Smooth muscle cell (in vitro differentiated cells): Measurements from ENCODE around the gene CD151. TPM values are rescaled to one million over a fixed set of nuclear protein-coding genes. Genes with fewer than 3 reads are reported as not detected.
A peak's percentile ranks its signal among the peaks of the same experiment; 100 is the strongest.

Experiments
- DNase-seq: peaks from one replicate; lab custom pipeline; 2025; ENCODE audit not compliant: unreplicated experiment; lab: John Stamatoyannopoulos, UW
- H2AFZ ChIP-seq: fragments of 200-600 bp; sonication (generic); 2 replicates; pipeline ENCODE4 v1.6.0; 2016; ENCODE audit warnings: antibody characterized with exemption, low read depth, mild to moderate bottlenecking
- H3F3A ChIP-seq: fragments of 200-600 bp; sonication (generic); 2 replicates; pipeline ENCODE4 v1.6.0; 2017; ENCODE audit warnings: antibody characterized with exemption, low read depth
- H3K27ac ChIP-seq: fragments of 200-600 bp; sonication (generic); 2 replicates; pipeline ENCODE4 v1.5.1; 2016; ENCODE audit warnings: low read depth, mild to moderate bottlenecking
- H3K27me3 ChIP-seq: fragments of 200-600 bp; sonication (generic); 2 replicates; pipeline ENCODE4 v1.6.1; 2016; ENCODE audit warnings: low read depth, mild to moderate bottlenecking
- H3K36me3 ChIP-seq: fragments of 200-600 bp; sonication (generic); 2 replicates; pipeline ENCODE4 v1.5.1; 2016; ENCODE audit warnings: low read depth
- H3K4me1 ChIP-seq: fragments of 200-600 bp; sonication (generic); 2 replicates; pipeline ENCODE4 v1.5.1; 2016; ENCODE audit warnings: low read depth
- H3K4me2 ChIP-seq: fragments of 200-600 bp; sonication (generic); 2 replicates; pipeline ENCODE4 v1.6.0; 2016; ENCODE audit warnings: mild to moderate bottlenecking
- H3K4me3 ChIP-seq: fragments of 200-600 bp; sonication (generic); 2 replicates; pipeline ENCODE4 v1.5.1; 2016; ENCODE audit warnings: mild to moderate bottlenecking
- H3K79me2 ChIP-seq: fragments of 200-600 bp; sonication (generic); 2 replicates; pipeline ENCODE4 v1.6.0; 2016; ENCODE audit warnings: low read depth, mild to moderate bottlenecking
- H3K9ac ChIP-seq: fragments of 200-600 bp; sonication (generic); 2 replicates; pipeline ENCODE4 v1.6.0; 2016; ENCODE audit warnings: low read depth
- H3K9me3 ChIP-seq: fragments of 200-600 bp; sonication (generic); replicated peaks from 2 replicates; pipeline ENCODE4 v1.5.1; 2016; ENCODE audit warnings: low read depth
- H4K20me1 ChIP-seq: fragments of 200-600 bp; sonication (generic); 2 replicates; pipeline ENCODE4 v1.6.0; 2016; ENCODE audit warnings: low read depth
- CTCF ChIP-seq: fragments of 200-600 bp; sonication (generic); IDR thresholded peaks from 2 replicates; pipeline ENCODE4 v1.5.1; 2017; ENCODE audit warnings: borderline replicate concordance, mild to moderate bottlenecking, antibody characterized with exemption; ENCODE audit not compliant: insufficient read depth, poor library complexity, severe bottlenecking
- WGBS: methylation state at CpG from one replicate; pipeline ENCODE4 v1.1.7; 2016; ENCODE audit warnings: low lambda C conversion rate; 5-methylcytosine and 5-hydroxymethylcytosine counted together
- polyA plus RNA-seq: library from polyadenylated mRNA; unstranded; fragments of >200 nt; fragmentation: Nextera tagmentation; extraction: Ambion mirVana; gene quantifications from 2 replicates; pipeline ENCODE4 v1.2.1, GENCODE V29; 2016
- total RNA-seq: library from RNA; depleted of rRNA; stranded (reverse); fragments of >200 nt; gene quantifications from 2 replicates; pipeline ENCODE4 v1.2.3, GENCODE V29; 2014

CD151 gene
- total and polyA plus RNA-seq, 2 experiments from 2014 or later = 256 to 391 TPM

GRCh38 chr11:831118-831864 is 1.5 kb upstream of the CD151 start:
- Histone ChIP-seq H3K9ac (no peak overlapping the region), H3K27me3 (peaks cover 51% of the 10 kb centered on the region), H3F3A (peaks cover 10% of the 10 kb centered on the region), H3K4me2 (peak overlapping the region; percentile 95), H2AFZ (no peak overlapping the region), H3K4me3 (no peak overlapping the region), H3K4me1 (peaks cover 44% of the 10 kb centered on the region), H4K20me1 (peaks cover 57% of the 10 kb centered on the region), H3K36me3 (no peaks in the 10 kb centered on the region), H3K9me3 (no peaks in the 10 kb centered on the region), H3K79me2 (peaks cover 23% of the 10 kb centered on the region), H3K27ac (no peak overlapping the region)
- TF ChIP-seq CTCF = no peak
- WGBS = 43% methylated on average over 30 of the region's 31 CpGs
- no peak for DNase-seq

GRCh38 chr11:831961-832528 is 707 bp upstream of the CD151 start:
- peaks cover 44% of the 10 kb centered on the region for H3K4me1 ChIP-seq
- H3K9ac ChIP-seq = peak overlapping the region; percentile 28
- H3F3A ChIP-seq = peaks cover 10% of the 10 kb centered on the region
- no peak overlapping the region for H3K27ac ChIP-seq
- H4K20me1 ChIP-seq = peaks cover 65% of the 10 kb centered on the region
- no peaks in the 10 kb centered on the region for H3K36me3 ChIP-seq
- no peaks in the 10 kb centered on the region for H3K9me3 ChIP-seq
- H3K4me3 ChIP-seq = peak overlapping the region; percentile 73
- H3K79me2 ChIP-seq = peaks cover 28% of the 10 kb centered on the region
- no peak overlapping the region for H2AFZ ChIP-seq
- 61% methylated on average over 22 of the region's 23 CpGs for WGBS
- no peak for DNase-seq
- TF ChIP-seq CTCF = no peak
- peak overlapping the region; percentile 95 for H3K4me2 ChIP-seq
- peaks cover 43% of the 10 kb centered on the region for H3K27me3 ChIP-seq

- Histone ChIP-seq H3K9me3 (no peaks in the 10 kb centered on the region), H2AFZ (no peak overlapping the region), H3K27me3 (peaks cover 31% of the 10 kb centered on the region), H3K4me1 (peaks cover 38% of the 10 kb centered on the region), H3K9ac (peak overlapping the region; percentile 92), H3F3A (peaks cover 18% of the 10 kb centered on the region), H4K20me1 (peaks cover 74% of the 10 kb centered on the region), H3K4me3 (peak overlapping the region; percentile 73), H3K4me2 (peak overlapping the region; percentile 97), H3K27ac (peak overlapping the region; percentile 90), H3K79me2 (peaks cover 28% of the 10 kb centered on the region), H3K36me3 (no peaks in the 10 kb centered on the region)
- peak; percentile 71 for DNase-seq
- WGBS = under 1% methylated on average over 33 of the region's 55 CpGs
- TF ChIP-seq CTCF = no peak
Observed at GRCh38 chr11:833114-833791, 501 bp downstream of the CD151 start.
